ENCODE measurements around the gene GNAZ. TPM values are rescaled to one million over a fixed set of nuclear protein-coding genes. Genes with fewer than 3 reads are reported as not detected.

Gene GNAZ
- total RNA-seq, 1 experiment from 2014 or later, result 0.82 TPM

- Mint-ChIP-seq H3K27me3 (ENCODE audit: insufficient read depth, unreplicated experiment) (peaks cover 25% of the 10 kb centered on the region), H3K9me3 (ENCODE audit: unreplicated experiment) (peaks cover 15% of the 10 kb centered on the region), H3K27ac (ENCODE audit: low read depth, unreplicated experiment) (no peak overlapping the region), H3K4me3 (ENCODE audit: unreplicated experiment) (no peak overlapping the region), H3K4me1 (ENCODE audit: insufficient read depth, unreplicated experiment) (no peaks in the 10 kb centered on the region), H3K36me3 (ENCODE audit: insufficient read depth, unreplicated experiment) (no peaks in the 10 kb centered on the region)
- CTCF ChIA-PET, result no interaction called here
- no peak for TF ChIP-seq CTCF (IDR thresholded peaks at IDR 0.05; ENCODE audit: unreplicated experiment)
- DNase-seq (ENCODE audit: unreplicated experiment), result no peak
- POLR2A ChIA-PET, result no interaction called here
- BruUV-seq (replicated peaks), result no TSS peak
- intact Hi-C loops (cut with micrococcal nuclease), result no loop called here
These were observed 12.3 kb upstream of the GNAZ start for GRCh38 chr22:23058063-23058462.

DNA sequence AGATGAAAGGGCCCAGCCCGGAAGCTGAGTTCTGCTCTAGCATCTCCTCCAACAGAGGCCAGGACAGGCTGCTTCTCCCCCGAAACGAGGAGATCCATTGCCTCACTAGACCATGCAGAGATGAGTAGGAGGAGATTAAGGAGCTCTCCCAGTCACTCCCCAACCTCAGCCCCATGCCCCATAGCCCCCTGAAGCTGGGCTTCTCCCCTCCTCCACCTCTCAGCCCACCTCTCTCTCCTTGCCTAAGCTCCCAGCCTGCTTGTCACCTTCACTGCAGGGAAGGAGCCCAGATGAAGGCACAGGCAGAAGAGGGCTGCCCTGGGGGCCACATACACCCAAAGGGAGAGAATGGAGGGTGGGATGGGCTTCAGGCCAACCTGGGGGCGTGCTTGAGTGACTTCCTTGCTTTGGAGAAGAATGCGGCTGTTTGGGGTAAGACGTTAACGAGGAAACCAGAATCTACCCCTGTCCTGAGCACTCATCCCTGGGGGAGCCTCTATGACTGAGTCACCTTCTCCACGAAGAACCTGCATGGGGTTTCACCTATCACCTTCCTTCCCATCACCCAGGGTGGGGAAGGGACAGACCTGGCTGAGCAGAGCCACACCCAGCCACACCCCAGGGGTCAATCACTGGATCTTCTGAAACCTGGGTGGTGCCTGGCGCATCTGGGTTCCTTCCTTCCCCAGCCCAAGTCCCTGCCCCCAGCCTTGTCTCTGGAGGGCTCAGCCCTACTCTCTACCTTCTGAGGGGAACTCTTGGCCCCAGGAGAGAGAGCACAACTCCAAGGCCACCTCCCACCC is 11.6 kb upstream of the GNAZ start:
- BruUV-seq (replicated peaks), result no TSS peak
- no peak for DNase-seq (ENCODE audit: unreplicated experiment)
- intact Hi-C loops (cut with micrococcal nuclease), result no loop called here
- H3K27ac Mint-ChIP-seq (ENCODE audit: low read depth, unreplicated experiment), result no peak overlapping the region
- ChIA-PET POLR2A (interaction anchor here (0.5 kb wide), 1 partner anchor 945 kb away, joined by 3 read pairs; no protein-coding TSS in a partner anchor), CTCF (no interaction called here)
- peaks cover 25% of the 10 kb centered on the region for H3K27me3 Mint-ChIP-seq (ENCODE audit: insufficient read depth, unreplicated experiment)
- no peak for TF ChIP-seq CTCF (IDR thresholded peaks at IDR 0.05; ENCODE audit: unreplicated experiment)
- no peaks in the 10 kb centered on the region for H3K36me3 Mint-ChIP-seq (ENCODE audit: insufficient read depth, unreplicated experiment)
- H3K4me3 Mint-ChIP-seq (ENCODE audit: unreplicated experiment), result no peak overlapping the region
- H3K9me3 Mint-ChIP-seq (ENCODE audit: unreplicated experiment), result peaks cover 15% of the 10 kb centered on the region
- no peaks in the 10 kb centered on the region for H3K4me1 Mint-ChIP-seq (ENCODE audit: insufficient read depth, unreplicated experiment)

- Mint-ChIP-seq H3K9me3 (ENCODE audit: unreplicated experiment) (peaks cover 15% of the 10 kb centered on the region), H3K4me1 (ENCODE audit: insufficient read depth, unreplicated experiment) (no peaks in the 10 kb centered on the region), H3K36me3 (ENCODE audit: insufficient read depth, unreplicated experiment) (no peaks in the 10 kb centered on the region), H3K4me3 (ENCODE audit: unreplicated experiment) (no peak overlapping the region), H3K27me3 (ENCODE audit: insufficient read depth, unreplicated experiment) (peaks cover 25% of the 10 kb centered on the region), H3K27ac (ENCODE audit: low read depth, unreplicated experiment) (no peak overlapping the region)
- intact Hi-C loops (cut with micrococcal nuclease), result no loop called here
- POLR2A ChIA-PET, result interaction anchor here (0.6 kb wide), 1 partner anchor 1538 kb away, joined by 3 read pairs; no protein-coding TSS in a partner anchor
- no peak for DNase-seq (ENCODE audit: unreplicated experiment)
- no TSS peak for BruUV-seq (replicated peaks)
- CTCF ChIA-PET, result no interaction called here
- TF ChIP-seq CTCF (IDR thresholded peaks at IDR 0.05; ENCODE audit: unreplicated experiment), result no peak
These were observed 10.9 kb upstream of the GNAZ start for GRCh38 chr22:23059284-23059948.

DNA sequence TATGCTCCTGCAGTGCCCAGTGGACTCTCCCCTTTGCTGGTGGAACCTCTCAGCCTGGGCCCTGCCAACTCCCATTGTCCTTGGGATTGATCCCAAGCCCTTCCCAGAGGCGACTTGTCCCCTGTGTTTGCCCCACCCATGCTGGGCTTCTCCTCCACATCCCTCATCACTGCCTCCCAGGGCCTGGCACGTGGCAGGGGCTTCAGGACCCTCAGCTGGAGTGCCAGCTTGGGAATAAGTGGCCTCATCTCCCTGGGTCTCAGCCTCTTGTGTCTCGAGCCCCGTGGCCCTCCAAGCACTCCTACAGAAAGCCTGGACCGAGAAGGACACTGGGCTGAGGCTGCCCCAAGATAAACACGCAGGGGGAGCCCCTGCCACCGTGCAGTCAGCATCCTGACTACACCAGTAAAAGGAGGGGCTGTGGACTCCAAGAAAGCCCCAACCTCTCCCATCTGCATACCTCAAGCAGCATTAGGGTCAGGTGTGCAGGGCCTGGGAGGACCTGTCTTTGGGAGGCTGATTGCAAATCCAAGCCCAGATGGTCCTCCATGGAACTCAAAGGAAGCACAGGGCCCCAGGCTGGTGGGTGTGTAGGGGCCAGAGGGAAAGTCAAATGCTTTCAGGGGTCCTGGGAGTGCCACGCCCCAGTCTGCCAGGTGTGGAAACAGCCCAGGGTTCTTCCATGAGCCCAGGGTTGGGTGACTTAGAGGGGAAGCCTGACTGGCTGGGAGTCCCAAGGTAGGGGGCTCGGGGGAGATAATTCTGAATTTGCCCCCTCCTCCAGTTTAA is 9.5 kb upstream of the GNAZ start:
- POLR2A ChIA-PET, result no interaction called here
- H3K4me3 Mint-ChIP-seq (ENCODE audit: unreplicated experiment), result no peak overlapping the region
- no peak for TF ChIP-seq CTCF (IDR thresholded peaks at IDR 0.05; ENCODE audit: unreplicated experiment)
- H3K27ac Mint-ChIP-seq (ENCODE audit: low read depth, unreplicated experiment), result no peak overlapping the region
- peaks cover 18% of the 10 kb centered on the region for H3K27me3 Mint-ChIP-seq (ENCODE audit: insufficient read depth, unreplicated experiment)
- DNase-seq (ENCODE audit: unreplicated experiment), result no peak
- peaks cover 10% of the 10 kb centered on the region for H3K9me3 Mint-ChIP-seq (ENCODE audit: unreplicated experiment)
- H3K4me1 Mint-ChIP-seq (ENCODE audit: insufficient read depth, unreplicated experiment), result no peaks in the 10 kb centered on the region
- CTCF ChIA-PET, result interaction anchor here (0.6 kb wide), 1 partner anchor 296 kb away, joined by 4 read pairs; no protein-coding TSS in a partner anchor
- no TSS peak for BruUV-seq (replicated peaks)
- intact Hi-C loops (cut with micrococcal nuclease), result no loop called here
- H3K36me3 Mint-ChIP-seq (ENCODE audit: insufficient read depth, unreplicated experiment), result no peaks in the 10 kb centered on the region
